T-helper 22 cell (primary cell): ENCODE measurements around the gene HS6ST3.

Experiments used
- DNase-seq: peaks from one replicate; pipeline ENCODE4 v3.0.0-alpha.2; 2020; ENCODE audit warnings: low read depth

The HS6ST3 gene

DNA sequence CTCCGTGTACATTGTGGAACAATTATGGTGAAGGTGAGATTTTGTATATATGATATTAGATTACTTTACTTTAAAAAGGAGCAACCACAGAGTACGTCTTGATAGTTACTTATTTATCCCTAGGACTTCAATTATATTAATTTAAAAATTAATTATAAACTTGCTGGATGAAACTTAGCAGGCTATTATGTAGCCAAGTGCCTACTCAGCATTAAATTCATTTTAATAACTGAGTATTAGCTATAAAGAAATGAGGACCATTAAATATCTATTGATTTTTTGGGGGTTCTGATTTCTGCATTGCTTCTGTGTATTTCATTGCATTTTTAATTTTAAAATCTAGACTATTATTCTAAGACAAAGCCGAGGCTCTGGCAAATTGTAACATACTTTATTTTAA is 109.4 kb downstream of the HS6ST3 start:
- no peak for DNase-seq

GRCh38 chr13:96200810-96201209 is 110.9 kb downstream of the HS6ST3 start:
- no peak for DNase-seq

GRCh38 chr13:96202315-96202714 is 112.4 kb downstream of the HS6ST3 start:
- no peak for DNase-seq

- DNase-seq = no peak
Measured at GRCh38 chr13:96203471-96203870, 113.6 kb downstream of the HS6ST3 start.

DNA sequence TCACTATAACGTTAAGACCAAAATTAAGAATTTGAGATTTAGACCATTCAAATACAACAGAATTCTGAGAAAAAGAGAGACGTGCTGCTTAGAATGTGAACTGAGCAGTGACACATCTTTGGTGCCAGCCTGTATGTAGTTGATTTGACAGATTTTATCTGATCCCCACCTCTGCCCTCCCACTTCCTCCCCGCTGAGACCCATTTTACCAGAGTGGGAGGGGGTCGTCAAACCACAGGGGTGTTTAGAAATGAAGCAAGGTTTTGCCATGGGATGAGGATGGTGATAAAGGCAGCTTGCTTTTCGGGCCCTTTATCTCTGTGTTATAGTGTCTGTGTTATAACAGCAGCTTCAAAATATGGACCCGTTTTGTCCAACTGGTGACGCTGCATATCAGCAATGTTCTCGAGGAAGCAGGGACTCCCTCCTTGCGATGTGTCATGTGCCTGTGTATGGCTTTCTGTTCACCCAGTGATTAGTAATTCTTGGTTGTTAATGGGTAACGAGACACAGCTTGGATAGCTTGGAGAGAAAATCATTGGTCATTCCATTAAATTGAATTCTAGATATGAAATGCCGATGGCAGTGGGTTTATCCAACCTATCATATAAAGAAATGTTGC is 125.0 kb downstream of the HS6ST3 start:
- DNase-seq = no peak

- DNase-seq = no peak
Measured at GRCh38 chr13:96216543-96216942, 126.6 kb downstream of the HS6ST3 start.

- no peak for DNase-seq
Measured at GRCh38 chr13:96218475-96218874, 128.6 kb downstream of the HS6ST3 start.

GRCh38 chr13:96221471-96221870 is 131.6 kb downstream of the HS6ST3 start:
- no peak for DNase-seq

DNA sequence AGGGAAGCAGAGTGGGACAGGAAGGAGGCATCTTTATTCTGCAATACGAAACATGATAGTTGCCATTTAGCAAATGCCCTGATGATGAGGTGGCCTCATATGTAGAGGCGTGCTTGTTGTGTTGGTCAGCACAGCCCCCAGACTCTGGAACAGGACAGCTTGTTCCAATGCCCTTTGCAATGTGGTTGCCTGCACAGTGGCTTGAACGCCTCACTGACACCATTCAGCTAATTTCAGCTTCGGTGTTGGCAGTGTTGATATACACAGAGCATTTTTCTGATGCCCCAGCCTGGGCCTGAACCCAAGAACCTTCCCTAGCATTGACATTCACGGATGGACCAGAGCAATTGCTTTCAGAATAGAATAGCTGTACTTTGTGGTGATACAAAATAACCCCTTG is 133.3 kb downstream of the HS6ST3 start:
- DNase-seq = no peak

- DNase-seq = no peak
Measured at GRCh38 chr13:96229356-96229755, 139.4 kb downstream of the HS6ST3 start.

GRCh38 chr13:96238241-96238640 is 148.3 kb downstream of the HS6ST3 start:
- DNase-seq = no peak

- DNase-seq = no peak
Measured at GRCh38 chr13:96238861-96239260, 149.0 kb downstream of the HS6ST3 start.

GRCh38 chr13:96243376-96243775 is 153.5 kb downstream of the HS6ST3 start:
- DNase-seq = no peak

DNA sequence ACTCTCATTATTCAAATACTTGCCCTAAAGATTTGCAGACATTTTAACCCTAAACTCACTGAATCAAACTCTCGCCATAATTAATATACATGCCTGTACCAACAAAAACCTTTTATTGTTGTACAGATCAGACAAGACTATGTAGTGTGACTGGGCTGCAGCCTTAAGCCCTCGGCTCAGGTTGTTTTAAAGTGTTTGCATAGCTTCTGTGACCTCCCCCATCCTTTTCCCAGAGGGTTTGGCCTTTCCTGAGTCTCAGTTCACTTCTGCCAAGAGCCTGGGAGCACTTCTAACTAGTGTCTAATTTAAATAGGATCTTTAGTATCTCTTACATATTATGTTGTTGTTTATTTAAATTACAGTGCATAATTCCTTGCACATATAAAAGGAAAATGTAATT is 158.2 kb downstream of the HS6ST3 start:
- no peak for DNase-seq

DNA sequence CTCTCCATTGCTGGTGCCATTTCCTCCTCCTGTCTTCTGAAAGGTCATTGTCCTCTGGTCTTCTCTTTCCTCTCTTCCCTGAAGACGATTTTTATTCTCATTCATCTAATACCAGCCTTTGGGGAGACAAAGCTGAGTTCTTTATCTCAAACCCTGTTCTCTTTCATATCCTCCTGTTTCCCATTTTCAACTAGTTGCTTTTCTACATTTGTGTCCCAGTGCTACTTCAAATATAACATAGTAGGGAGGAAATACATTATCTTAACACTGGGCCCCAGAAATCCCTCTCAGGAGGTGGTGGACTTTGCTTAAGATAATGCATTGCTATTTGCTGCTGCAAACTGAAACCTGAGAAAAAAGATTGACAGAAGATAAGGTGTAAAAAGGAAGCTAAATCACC is 159.1 kb downstream of the HS6ST3 start:
- no peak for DNase-seq

- DNase-seq = no peak
Measured at GRCh38 chr13:96252903-96253302, 163.0 kb downstream of the HS6ST3 start.

DNA sequence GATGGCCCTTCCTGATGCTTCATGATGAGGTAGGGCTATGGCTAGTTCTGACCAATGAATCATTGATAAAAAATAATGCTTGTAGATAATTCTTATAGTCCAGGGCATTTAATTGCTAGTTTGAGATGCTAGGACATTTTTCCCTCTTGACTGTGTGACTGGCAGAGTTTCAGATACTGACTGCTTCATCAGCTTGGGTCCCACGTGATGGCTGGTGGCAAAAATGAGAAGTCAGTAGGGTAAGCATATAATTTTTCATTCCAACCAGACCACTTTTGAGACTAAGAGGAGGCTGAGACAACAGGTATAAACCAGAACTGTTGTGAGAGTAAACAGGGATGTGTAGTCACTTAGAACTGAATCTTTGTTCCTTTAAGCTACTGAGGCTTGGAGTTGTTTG is 183.3 kb downstream of the HS6ST3 start:
- no peak for DNase-seq

DNA sequence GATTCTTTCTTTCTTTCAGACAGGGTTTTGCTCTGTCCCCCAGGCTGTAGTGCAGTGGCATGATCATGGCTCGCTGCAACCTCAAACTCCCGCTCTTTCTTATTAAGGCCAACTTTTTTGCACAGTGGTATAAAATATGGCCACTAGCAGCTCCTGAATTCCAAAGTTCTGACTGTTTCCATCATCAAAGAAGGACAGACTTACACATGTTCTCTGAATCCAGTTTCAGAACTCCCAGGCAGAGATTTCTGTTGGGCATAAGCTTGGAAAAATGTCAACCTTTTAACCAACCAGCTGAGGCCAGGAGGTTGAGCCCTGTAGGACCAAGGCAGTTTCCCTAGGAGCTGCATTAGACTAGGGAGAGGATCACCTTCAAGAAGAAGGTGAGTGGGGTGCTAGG is 184.1 kb downstream of the HS6ST3 start:
- DNase-seq = no peak

- DNase-seq = no peak
Measured at GRCh38 chr13:96279904-96280303, 190.0 kb downstream of the HS6ST3 start.

DNA sequence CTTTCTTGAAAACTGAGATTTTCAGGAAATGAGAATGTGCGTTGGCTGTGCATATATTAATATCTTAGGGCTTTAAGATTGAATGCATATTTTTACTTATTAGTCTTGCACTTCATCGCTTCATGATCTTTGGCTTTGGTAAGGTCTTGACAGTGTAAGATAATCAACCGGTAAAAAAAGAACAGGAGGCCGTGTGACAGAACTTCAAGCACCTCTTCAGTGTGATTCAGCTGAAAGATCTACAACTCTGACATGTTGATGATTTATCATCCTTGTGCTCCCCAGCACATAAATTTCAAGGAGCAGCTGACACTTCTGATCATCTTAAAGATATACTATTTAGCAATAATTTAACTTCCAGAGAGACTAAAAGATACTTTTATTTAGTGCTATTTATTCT is 195.1 kb downstream of the HS6ST3 start:
- DNase-seq = no peak

- no peak for DNase-seq
Measured at GRCh38 chr13:96285729-96286128, 195.8 kb downstream of the HS6ST3 start.

GRCh38 chr13:96294930-96295881 is 205.3 kb downstream of the HS6ST3 start:
- no peak for DNase-seq

GRCh38 chr13:96297360-96297759 is 207.5 kb downstream of the HS6ST3 start:
- no peak for DNase-seq

DNA sequence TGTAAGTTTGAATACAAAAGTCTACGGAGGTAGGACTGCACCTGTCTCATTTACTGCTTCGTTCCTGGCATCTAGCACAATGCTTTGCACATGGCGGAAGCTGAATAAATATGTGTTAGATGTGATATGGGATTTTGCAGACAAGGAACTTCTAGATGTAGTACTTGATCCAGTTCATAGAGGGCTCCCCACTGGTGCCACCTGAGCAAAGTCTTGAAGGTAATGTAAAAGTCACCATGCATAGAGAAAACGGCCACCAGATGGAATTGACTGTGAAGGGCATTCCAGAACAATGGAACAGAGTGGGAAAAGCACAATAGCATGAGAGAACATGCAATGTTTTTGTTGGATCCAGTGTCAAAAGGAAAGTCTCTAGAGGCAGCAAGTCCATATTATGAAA is 209.3 kb downstream of the HS6ST3 start:
- no peak for DNase-seq
